ENCODE measurements around the gene DVL2. TPM values are rescaled to one million over a fixed set of nuclear protein-coding genes. Genes with fewer than 3 reads are reported as not detected.
A peak's percentile ranks its signal among the peaks of the same experiment; 100 is the strongest.

Gene DVL2
- total RNA-seq, 4 donors from 2014 or later: 5.1 to 83.2 (median 53.5) TPM

GRCh38 chr17:7178973-7179316, 55.4 kb downstream of the DVL2 start:
- TF ChIP-seq, protein P1, sequence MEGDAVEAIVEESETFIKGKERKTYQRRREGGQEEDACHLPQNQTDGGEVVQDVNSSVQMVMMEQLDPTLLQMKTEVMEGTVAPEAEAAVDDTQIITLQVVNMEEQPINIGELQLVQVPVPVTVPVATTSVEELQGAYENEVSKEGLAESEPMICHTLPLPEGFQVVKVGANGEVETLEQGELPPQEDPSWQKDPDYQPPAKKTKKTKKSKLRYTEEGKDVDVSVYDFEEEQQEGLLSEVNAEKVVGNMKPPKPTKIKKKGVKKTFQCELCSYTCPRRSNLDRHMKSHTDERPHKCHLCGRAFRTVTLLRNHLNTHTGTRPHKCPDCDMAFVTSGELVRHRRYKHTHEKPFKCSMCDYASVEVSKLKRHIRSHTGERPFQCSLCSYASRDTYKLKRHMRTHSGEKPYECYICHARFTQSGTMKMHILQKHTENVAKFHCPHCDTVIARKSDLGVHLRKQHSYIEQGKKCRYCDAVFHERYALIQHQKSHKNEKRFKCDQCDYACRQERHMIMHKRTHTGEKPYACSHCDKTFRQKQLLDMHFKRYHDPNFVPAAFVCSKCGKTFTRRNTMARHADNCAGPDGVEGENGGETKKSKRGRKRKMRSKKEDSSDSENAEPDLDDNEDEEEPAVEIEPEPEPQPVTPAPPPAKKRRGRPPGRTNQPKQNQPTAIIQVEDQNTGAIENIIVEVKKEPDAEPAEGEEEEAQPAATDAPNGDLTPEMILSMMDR (IDR thresholded peaks at IDR 0.05): no peak
- TF ChIP-seq POLR2A (IDR thresholded peaks at IDR 0.05): no peak
- no peak for DNase-seq
- H3K27ac ChIP-seq: no peak overlapping the region
- no peaks in the 10 kb centered on the region for H3K27me3 ChIP-seq
- H3K4me1 ChIP-seq: no peaks in the 10 kb centered on the region
- H3K36me3 ChIP-seq: no peaks in the 10 kb centered on the region
- H3K4me3 ChIP-seq: no peak overlapping the region
- no peaks in the 10 kb centered on the region for H3K9me3 ChIP-seq
- intact Hi-C loops (cut with DNase I; ENCODE audit: low total_unique reads): no loop called here

DNA sequence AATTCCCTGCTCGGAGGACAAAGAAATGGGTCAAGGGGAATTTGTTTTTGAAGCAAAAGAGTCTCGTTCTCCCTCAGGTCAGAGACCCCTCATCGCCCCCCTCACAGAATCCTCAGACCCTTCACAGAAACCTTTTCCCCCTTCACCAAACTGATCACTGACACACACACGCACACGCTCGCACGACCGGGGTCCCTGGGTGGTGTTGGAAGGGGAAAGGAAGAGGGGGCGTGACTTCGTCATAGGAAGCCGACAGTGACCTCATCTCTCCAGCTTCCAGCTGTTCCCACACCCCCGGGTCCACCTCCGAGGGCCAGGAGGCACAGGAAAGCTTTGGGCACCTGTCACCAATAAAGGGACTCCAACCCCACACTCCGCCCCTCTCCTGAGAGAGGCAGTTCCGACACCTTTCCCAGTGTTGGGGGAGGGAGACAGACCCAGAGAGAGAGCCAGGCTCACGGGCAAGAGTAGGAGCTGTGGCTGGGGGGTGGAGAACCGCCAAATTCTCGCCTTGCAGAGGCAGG, 56.3 kb downstream of the DVL2 start:
- Histone ChIP-seq H3K27me3 (no peaks in the 10 kb centered on the region), H3K36me3 (no peaks in the 10 kb centered on the region), H3K27ac (peak overlapping the region in 1 of 2 donors; percentile 24), H3K4me3 (peak overlapping the region; percentile 9 to 27), H3K4me1 (no peaks in the 10 kb centered on the region), H3K9me3 (no peaks in the 10 kb centered on the region)
- no peak for DNase-seq
- TF ChIP-seq, protein P1 (IDR thresholded peaks at IDR 0.05): no peak
- no peak for TF ChIP-seq POLR2A (IDR thresholded peaks at IDR 0.05)
- intact Hi-C loops (cut with DNase I; ENCODE audit: low total_unique reads): no loop called here

- TF ChIP-seq, protein P1 (IDR thresholded peaks at IDR 0.05): peak; percentile 73 to 84 (median 78)
- TF ChIP-seq POLR2A (IDR thresholded peaks at IDR 0.05): no peak
- H3K27ac ChIP-seq: peak overlapping the region in 1 of 2 donors; percentile 24
- H3K4me3 ChIP-seq: peak overlapping the region; percentile 9 to 27
- no peaks in the 10 kb centered on the region for H3K4me1 ChIP-seq
- no peaks in the 10 kb centered on the region for H3K9me3 ChIP-seq
- peak; percentile 64 to 66 for DNase-seq
- intact Hi-C loops (cut with DNase I; ENCODE audit: low total_unique reads): no loop called here
- no peaks in the 10 kb centered on the region for H3K36me3 ChIP-seq
- no peaks in the 10 kb centered on the region for H3K27me3 ChIP-seq
Observed at GRCh38 chr17:7177191-7177953, 56.9 kb downstream of the DVL2 start.

- Histone ChIP-seq H3K4me3 (no peak overlapping the region), H3K27me3 (no peaks in the 10 kb centered on the region)
- intact Hi-C loops (cut with DNase I; ENCODE audit: low total_unique reads): no loop called here
Observed at GRCh38 chr17:7176841-7177190, 57.5 kb downstream of the DVL2 start.

More at GRCh38 chr17:7176841-7177190, 57.5 kb downstream of the DVL2 start:
- Histone ChIP-seq H3K36me3 (no peaks in the 10 kb centered on the region), H3K4me1 (no peaks in the 10 kb centered on the region), H3K27ac (no peak overlapping the region), H3K9me3 (no peaks in the 10 kb centered on the region)
- DNase-seq: no peak
- TF ChIP-seq POLR2A (IDR thresholded peaks at IDR 0.05): no peak
- TF ChIP-seq, protein P1 (IDR thresholded peaks at IDR 0.05): no peak
